Measurements from ENCODE around the gene APBA2. TPM values are rescaled to one million over a fixed set of nuclear protein-coding genes. Genes with fewer than 3 reads are reported as not detected.

Gene APBA2
- total and polyA plus RNA-seq, 2 of the 13 experiments (the other 11 are each of a cell fraction or from before 2014, with no cell fraction given) = 0.62 to 2.3 TPM

GRCh38 chr15:28936081-28936480 is 50.3 kb downstream of the APBA2 start:
- POLR2A ChIA-PET = no interaction called here
- DNase-seq (ENCODE audit: low spot score) (no peak), ATAC-seq (no peak), FAIRE-seq (no peak)
- WGBS (ENCODE audit: low lambda C conversion rate) = 78% methylated on average over 7 of the region's 8 CpGs
- Histone ChIP-seq H3K36me3 (replicated peaks in 1 of 2; ENCODE audit: control insufficient read depth in 1 of 2, insufficient read depth in 2 of 2, low read length in 2 of 2) (no peaks in the 10 kb centered on the region), H4K20me1 (ENCODE audit: insufficient read depth, low read length) (no peaks in the 10 kb centered on the region; the same call in 1 of the 2 replicates), H3K27me3 (ENCODE audit: control insufficient read depth in 1 of 2, insufficient read depth in 2 of 2, low read length in 2 of 2) (no peaks in the 10 kb centered on the region; a peak in 1 of 5 replicates), H3K9ac (ENCODE audit: insufficient read depth, low read depth, low read length) (no peak overlapping the region), H3K4me3 (replicated peaks in 1 of 3; ENCODE audit: insufficient read depth in 1 of 3, low read depth in 2 of 3, low read length in 3 of 3) (no peak overlapping the region), H2AFZ (ENCODE audit: low read length) (no peak overlapping the region), H3K9me3 (ENCODE audit: low read length) (no peaks in the 10 kb centered on the region), H3K27ac (ENCODE audit: extremely low read length, insufficient read depth, low read length) (no peak overlapping the region), H3K4me1 (ENCODE audit: insufficient read depth, low read length) (peaks cover 8% of the 10 kb centered on the region; the same call in 1 of the 2 replicates), H3K79me2 (ENCODE audit: insufficient read depth, low read length) (no peaks in the 10 kb centered on the region), H3K4me2 (ENCODE audit: low read depth, low read length) (no peak overlapping the region)
- in situ Hi-C loops (cut with HindIII; ENCODE audit: extremely low pct_ligation_motif_present, low pct_unique_long_range_greater_than_20kb) (no loop called here), intact Hi-C loops (cut with micrococcal nuclease; ENCODE audit: unreplicated experiment) (no loop called here)
- no TSS peak for BruUV-seq (replicated peaks)
- CTCF ChIA-PET (ENCODE audit: low intra/inter-chr PET ratio, low total read pairs) = no interaction called here
- no peak for TF ChIP-seq ZNF407 (CRISPR knock-in tag; IDR thresholded peaks at IDR 0.05; ENCODE audit: not compliant biosample characterization)
- no peak for TF ChIP-seq POLR2AphosphoS2 (IDR thresholded peaks at IDR 0.05; ENCODE audit: low read depth, low read length)
- no peak for TF ChIP-seq ZBTB7A (CRISPR knock-in tag; IDR thresholded peaks at IDR 0.05)
- TF ChIP-seq MAF1 (CRISPR knock-in tag; IDR thresholded peaks at IDR 0.05; ENCODE audit: borderline replicate concordance) = no peak
- TF ChIP-seq CCDC6 (CRISPR knock-in tag; IDR thresholded peaks at IDR 0.05) = no peak
- TF ChIP-seq MED8 (CRISPR knock-in tag; IDR thresholded peaks at IDR 0.05; ENCODE audit: insufficient replicate concordance) = no peak
- TF ChIP-seq NFYB (CRISPR knock-in tag; IDR thresholded peaks at IDR 0.05) = no peak
- TF ChIP-seq ZBTB4 (CRISPR knock-in tag; IDR thresholded peaks at IDR 0.05; ENCODE audit: borderline replicate concordance) = no peak
- no peak for TF ChIP-seq STAG1 (CRISPR knock-in tag; IDR thresholded peaks at IDR 0.05)
- TF ChIP-seq ZFY (CRISPR knock-in tag; IDR thresholded peaks at IDR 0.05) = no peak
- TF ChIP-seq HNRNPL (IDR thresholded peaks at IDR 0.05; ENCODE audit: low read depth, low read length) = no peak

Measured in HepG2 (cell line).